ENCODE measurements around the gene UBAC2. TPM values are rescaled to one million over a fixed set of nuclear protein-coding genes. Genes with fewer than 3 reads are reported as not detected.

Gene UBAC2
- total RNA-seq, 2 experiments from 2014 or later: 43.4 to 44.9 TPM

GRCh38 chr13:99367663-99368448, 167.2 kb downstream of the UBAC2 start:
- CTCF ChIA-PET: interaction anchor here (0.8 to 3.7 kb wide), 5 partner anchors 12 to 191 kb away, joined by 3 to 20 read pairs (median 3); no protein-coding TSS in a partner anchor
- peak overlapping the region; percentile 28 for H3K4me3 Mint-ChIP-seq
- H3K27me3 Mint-ChIP-seq (ENCODE audit: low read depth): no peaks in the 10 kb centered on the region
- peaks cover 88% of the 10 kb centered on the region for H3K4me1 Mint-ChIP-seq (ENCODE audit: low read depth)
- H3K9me3 Mint-ChIP-seq: no peaks in the 10 kb centered on the region
- peaks cover 34% of the 10 kb centered on the region for H3K36me3 Mint-ChIP-seq (ENCODE audit: low read depth)
- H3K27ac Mint-ChIP-seq: peak overlapping the region; percentile 15
- DNase-seq: peak; percentile 52
- intact Hi-C loops (cut with micrococcal nuclease): loop anchor here (1.0 to 2.0 kb wide), 4 partner anchors 11 to 191 kb away; no protein-coding TSS in a partner anchor

GRCh38 chr13:99370481-99371275, 170.0 kb downstream of the UBAC2 start:
- Mint-ChIP-seq H3K36me3 (ENCODE audit: low read depth) (peaks cover 45% of the 10 kb centered on the region), H3K27ac (peak overlapping the region; percentile 79), H3K4me3 (peak overlapping the region; percentile 11), H3K4me1 (ENCODE audit: low read depth) (peaks cover 92% of the 10 kb centered on the region), H3K9me3 (no peaks in the 10 kb centered on the region), H3K27me3 (ENCODE audit: low read depth) (no peaks in the 10 kb centered on the region)
- DNase-seq: peak; percentile 48
- intact Hi-C loops (cut with micrococcal nuclease): loop anchor here (1.0 to 2.0 kb wide), 6 partner anchors 8 to 96 kb away; no protein-coding TSS in a partner anchor
- CTCF ChIA-PET: interaction anchor here (0.6 to 3.8 kb wide), 9 partner anchors 11 to 542 kb away, joined by 3 to 19 read pairs (median 3); no protein-coding TSS in a partner anchor

- Mint-ChIP-seq H3K27me3 (ENCODE audit: low read depth) (no peaks in the 10 kb centered on the region), H3K4me1 (ENCODE audit: low read depth) (peaks cover 94% of the 10 kb centered on the region), H3K9me3 (no peaks in the 10 kb centered on the region), H3K36me3 (ENCODE audit: low read depth) (peaks cover 49% of the 10 kb centered on the region), H3K4me3 (peak overlapping the region; percentile 33), H3K27ac (peak overlapping the region; percentile 64)
- CTCF ChIA-PET: interaction anchor here (1.0 to 6.0 kb wide), 7 partner anchors 9 to 195 kb away, joined by 3 to 28 read pairs (median 4); no protein-coding TSS in a partner anchor
- intact Hi-C loops (cut with micrococcal nuclease): loop anchor here (1.0 to 2.0 kb wide), 6 partner anchors 9 to 97 kb away; no protein-coding TSS in a partner anchor
- peak; percentile 67 for DNase-seq
Measured at GRCh38 chr13:99371956-99372355, 171.3 kb downstream of the UBAC2 start.

- CTCF ChIA-PET: interaction anchor here (0.7 to 6.0 kb wide), 7 partner anchors 13 to 103 kb away, joined by 4 to 28 read pairs (median 5); no protein-coding TSS in a partner anchor
- Mint-ChIP-seq H3K4me1 (ENCODE audit: low read depth) (peaks cover 85% of the 10 kb centered on the region), H3K9me3 (no peaks in the 10 kb centered on the region), H3K27ac (no peak overlapping the region), H3K36me3 (ENCODE audit: low read depth) (peaks cover 48% of the 10 kb centered on the region), H3K4me3 (no peak overlapping the region), H3K27me3 (ENCODE audit: low read depth) (no peaks in the 10 kb centered on the region)
- DNase-seq: no peak
- intact Hi-C loops (cut with micrococcal nuclease): no loop called here
Measured at GRCh38 chr13:99373436-99373835, 172.8 kb downstream of the UBAC2 start.

- intact Hi-C loops (cut with micrococcal nuclease): no loop called here
- peaks cover 80% of the 10 kb centered on the region for H3K4me1 Mint-ChIP-seq (ENCODE audit: low read depth)
- DNase-seq: no peak
- H3K27me3 Mint-ChIP-seq (ENCODE audit: low read depth): no peaks in the 10 kb centered on the region
- CTCF ChIA-PET: interaction anchor here (1.0 to 6.0 kb wide), 4 partner anchors 13 to 63 kb away, joined by 3 to 28 read pairs (median 5); no protein-coding TSS in a partner anchor
- H3K4me3 Mint-ChIP-seq: no peak overlapping the region
- H3K36me3 Mint-ChIP-seq (ENCODE audit: low read depth): peaks cover 45% of the 10 kb centered on the region
- no peaks in the 10 kb centered on the region for H3K9me3 Mint-ChIP-seq
- H3K27ac Mint-ChIP-seq: no peak overlapping the region
Measured at GRCh38 chr13:99374169-99374991, 173.7 kb downstream of the UBAC2 start.

GRCh38 chr13:99374994-99375737, 174.5 kb downstream of the UBAC2 start:
- Mint-ChIP-seq H3K36me3 (ENCODE audit: low read depth) (peaks cover 43% of the 10 kb centered on the region), H3K4me3 (no peak overlapping the region), H3K27ac (no peak overlapping the region)

GRCh38 chr13:99375738-99376080, 175.1 kb downstream of the UBAC2 start:
- peaks cover 39% of the 10 kb centered on the region for H3K36me3 Mint-ChIP-seq (ENCODE audit: low read depth)
- H3K9me3 Mint-ChIP-seq: no peaks in the 10 kb centered on the region
- H3K27ac Mint-ChIP-seq: no peak overlapping the region
- H3K4me1 Mint-ChIP-seq (ENCODE audit: low read depth): peaks cover 80% of the 10 kb centered on the region
- CTCF ChIA-PET: interaction anchor here (0.6 to 6.0 kb wide), 6 partner anchors 10 to 125 kb away, joined by 3 to 28 read pairs (median 4); no protein-coding TSS in a partner anchor
- no peak for DNase-seq
- intact Hi-C loops (cut with micrococcal nuclease): no loop called here
- H3K27me3 Mint-ChIP-seq (ENCODE audit: low read depth): no peaks in the 10 kb centered on the region
- H3K4me3 Mint-ChIP-seq: no peak overlapping the region

More at GRCh38 chr13:99374994-99375737, 174.5 kb downstream of the UBAC2 start:
- no peaks in the 10 kb centered on the region for H3K27me3 Mint-ChIP-seq (ENCODE audit: low read depth)
- no peak for DNase-seq
- H3K9me3 Mint-ChIP-seq: no peaks in the 10 kb centered on the region
- intact Hi-C loops (cut with micrococcal nuclease): no loop called here
- peaks cover 80% of the 10 kb centered on the region for H3K4me1 Mint-ChIP-seq (ENCODE audit: low read depth)
- CTCF ChIA-PET: interaction anchor here (0.6 to 6.0 kb wide), 6 partner anchors 10 to 124 kb away, joined by 3 to 28 read pairs (median 4); no protein-coding TSS in a partner anchor

- Mint-ChIP-seq H3K27me3 (ENCODE audit: low read depth) (no peaks in the 10 kb centered on the region), H3K27ac (no peak overlapping the region), H3K4me1 (ENCODE audit: low read depth) (peaks cover 80% of the 10 kb centered on the region), H3K4me3 (no peak overlapping the region), H3K9me3 (no peaks in the 10 kb centered on the region), H3K36me3 (ENCODE audit: low read depth) (peaks cover 38% of the 10 kb centered on the region)
- CTCF ChIA-PET: interaction anchor here (0.6 to 6.0 kb wide), 4 partner anchors 11 to 125 kb away, joined by 3 to 28 read pairs (median 4); no protein-coding TSS in a partner anchor
- intact Hi-C loops (cut with micrococcal nuclease): no loop called here
- DNase-seq: no peak
Measured at GRCh38 chr13:99376132-99376531, 175.5 kb downstream of the UBAC2 start.

- H3K4me1 Mint-ChIP-seq (ENCODE audit: low read depth): peaks cover 82% of the 10 kb centered on the region
- intact Hi-C loops (cut with micrococcal nuclease): no loop called here
- CTCF ChIA-PET: interaction anchor here (1.3 to 6.0 kb wide), 2 partner anchors 11 to 107 kb away, joined by 3 to 28 read pairs; no protein-coding TSS in a partner anchor
- no peaks in the 10 kb centered on the region for H3K9me3 Mint-ChIP-seq
- H3K36me3 Mint-ChIP-seq (ENCODE audit: low read depth): peaks cover 40% of the 10 kb centered on the region
- H3K4me3 Mint-ChIP-seq: no peak overlapping the region
- H3K27me3 Mint-ChIP-seq (ENCODE audit: low read depth): no peaks in the 10 kb centered on the region
- no peak for DNase-seq
- H3K27ac Mint-ChIP-seq: no peak overlapping the region
Measured at GRCh38 chr13:99376924-99377323, 176.3 kb downstream of the UBAC2 start.

GRCh38 chr13:99377641-99378040, 177.0 kb downstream of the UBAC2 start:
- no peaks in the 10 kb centered on the region for H3K9me3 Mint-ChIP-seq
- CTCF ChIA-PET: interaction anchor here (1.3 to 16.7 kb wide), 3 partner anchors 10 to 108 kb away, joined by 3 to 288 read pairs (median 28); no protein-coding TSS in a partner anchor
- no peak overlapping the region for H3K27ac Mint-ChIP-seq
- DNase-seq: no peak
- no peak overlapping the region for H3K4me3 Mint-ChIP-seq
- H3K36me3 Mint-ChIP-seq (ENCODE audit: low read depth): peaks cover 35% of the 10 kb centered on the region
- no peaks in the 10 kb centered on the region for H3K27me3 Mint-ChIP-seq (ENCODE audit: low read depth)
- peaks cover 82% of the 10 kb centered on the region for H3K4me1 Mint-ChIP-seq (ENCODE audit: low read depth)
- intact Hi-C loops (cut with micrococcal nuclease): no loop called here
